ENCODE data around the gene NHERF1.

The NHERF1 gene

GRCh38 chr17:74763565-74764387 is 15.3 kb downstream of the NHERF1 start:
- peaks cover 100% of the 10 kb centered on the region for H3K79me2 ChIP-seq (ENCODE audit: low read length)
- H3F3A ChIP-seq (ENCODE audit: insufficient read depth, low read length): peaks cover 31% of the 10 kb centered on the region
- H3K27ac ChIP-seq (ENCODE audit: low read length): no peak overlapping the region
- no peaks in the 10 kb centered on the region for H3K9me3 ChIP-seq (replicated peaks; ENCODE audit: insufficient read depth, low read length)
- no peak overlapping the region for H3K4me3 ChIP-seq (ENCODE audit: low read length)
- H3K9me2 ChIP-seq (replicated peaks; ENCODE audit: insufficient read depth, low read length): no peaks in the 10 kb centered on the region
- peaks cover 41% of the 10 kb centered on the region for H4K20me1 ChIP-seq (ENCODE audit: insufficient read depth, low read length)
- TF ChIP-seq CTCF (IDR thresholded peaks at IDR 0.05; ENCODE audit: low read length) (no peak), EZH2phosphoT487 (IDR thresholded peaks at IDR 0.05; ENCODE audit: low read length) (no peak), EZH2 (optimal IDR thresholded peaks at IDR 0.05; ENCODE audit: low read depth, low read length) (no peak)
- no peak for DNase-seq
- H3K27me3 ChIP-seq (replicated peaks; ENCODE audit: insufficient read depth, low read length): no peaks in the 10 kb centered on the region
- H2AFZ ChIP-seq (ENCODE audit: low read length): no peak overlapping the region
- H3K4me1 ChIP-seq (ENCODE audit: low read length): peaks cover 23% of the 10 kb centered on the region
- no peaks in the 10 kb centered on the region for H3K36me3 ChIP-seq (replicated peaks; ENCODE audit: insufficient read depth, low read length)
- no peak overlapping the region for H3K9ac ChIP-seq (ENCODE audit: low read length)
- H3K4me2 ChIP-seq (ENCODE audit: low read depth, low read length): no peak overlapping the region

GRCh38 chr17:74764751-74765286 is 16.4 kb downstream of the NHERF1 start:
- peaks cover 40% of the 10 kb centered on the region for H4K20me1 ChIP-seq (ENCODE audit: insufficient read depth, low read length)
- no peak overlapping the region for H2AFZ ChIP-seq (ENCODE audit: low read length)
- H3K27ac ChIP-seq (ENCODE audit: low read length): no peak overlapping the region
- no peaks in the 10 kb centered on the region for H3K9me2 ChIP-seq (replicated peaks; ENCODE audit: insufficient read depth, low read length)
- TF ChIP-seq EZH2 (optimal IDR thresholded peaks at IDR 0.05; ENCODE audit: low read depth, low read length) (no peak), CTCF (IDR thresholded peaks at IDR 0.05; ENCODE audit: low read length) (no peak), EZH2phosphoT487 (IDR thresholded peaks at IDR 0.05; ENCODE audit: low read length) (no peak)
- H3K79me2 ChIP-seq (ENCODE audit: low read length): peaks cover 100% of the 10 kb centered on the region
- H3K9me3 ChIP-seq (replicated peaks; ENCODE audit: insufficient read depth, low read length): no peaks in the 10 kb centered on the region
- H3K27me3 ChIP-seq (replicated peaks; ENCODE audit: insufficient read depth, low read length): no peaks in the 10 kb centered on the region
- peaks cover 14% of the 10 kb centered on the region for H3K4me1 ChIP-seq (ENCODE audit: low read length)
- H3F3A ChIP-seq (ENCODE audit: insufficient read depth, low read length): peaks cover 32% of the 10 kb centered on the region
- DNase-seq: no peak
- H3K36me3 ChIP-seq (replicated peaks; ENCODE audit: insufficient read depth, low read length): 0 out of 2 replicates have a peak, but pooled peaks cover 7% of the 10 kb centered on the region
- H3K4me2 ChIP-seq (ENCODE audit: low read depth, low read length): no peak overlapping the region
- no peak overlapping the region for H3K9ac ChIP-seq (ENCODE audit: low read length)
- no peak overlapping the region for H3K4me3 ChIP-seq (ENCODE audit: low read length)

- no peak for DNase-seq
- Histone ChIP-seq H3K4me3 (ENCODE audit: low read length) (no peak overlapping the region), H3K9ac (ENCODE audit: low read length) (no peak overlapping the region), H3K9me2 (replicated peaks; ENCODE audit: insufficient read depth, low read length) (no peaks in the 10 kb centered on the region), H3K4me2 (ENCODE audit: low read depth, low read length) (no peak overlapping the region), H4K20me1 (ENCODE audit: insufficient read depth, low read length) (peaks cover 27% of the 10 kb centered on the region), H3K36me3 (replicated peaks; ENCODE audit: insufficient read depth, low read length) (0 out of 2 replicates have a peak, but pooled peaks cover 7% of the 10 kb centered on the region), H2AFZ (ENCODE audit: low read length) (no peak overlapping the region), H3K27ac (ENCODE audit: low read length) (no peak overlapping the region), H3F3A (ENCODE audit: insufficient read depth, low read length) (peaks cover 44% of the 10 kb centered on the region), H3K4me1 (ENCODE audit: low read length) (no peaks in the 10 kb centered on the region), H3K27me3 (replicated peaks; ENCODE audit: insufficient read depth, low read length) (no peaks in the 10 kb centered on the region), H3K9me3 (replicated peaks; ENCODE audit: insufficient read depth, low read length) (no peaks in the 10 kb centered on the region), H3K79me2 (ENCODE audit: low read length) (peaks cover 100% of the 10 kb centered on the region)
- no peak for TF ChIP-seq CTCF (IDR thresholded peaks at IDR 0.05; ENCODE audit: low read length)
- no peak for TF ChIP-seq EZH2 (optimal IDR thresholded peaks at IDR 0.05; ENCODE audit: low read depth, low read length)
- TF ChIP-seq EZH2phosphoT487 (IDR thresholded peaks at IDR 0.05; ENCODE audit: low read length): no peak
Measured at GRCh38 chr17:74766413-74766812, 18.0 kb downstream of the NHERF1 start.
